Neural progenitor cell (in vitro differentiated cells): ENCODE results near the gene PLEKHA6. TPM values are rescaled to one million over a fixed set of nuclear protein-coding genes. Genes with fewer than 3 reads are reported as not detected.

ENCODE experiments used
- DNase-seq: peaks from one replicate; pipeline ENCODE4 v3.0.0-alpha.2; 2016; ENCODE audit warnings: low spot score
- H2AFZ ChIP-seq: fragments of 200-600 bp; sonication (generic); replicated peaks from 2 replicates; pipeline ENCODE4 v1.6.1; 2016; ENCODE audit warnings: antibody characterized with exemption
- H3F3A ChIP-seq: fragments of 200-600 bp; sonication (generic); 2 replicates; pipeline ENCODE4 v1.6.1; 2016; ENCODE audit warnings: antibody characterized with exemption, low read depth
- H3K27ac ChIP-seq: fragments of 200-600 bp; sonication (generic); 2 replicates; pipeline ENCODE4 v1.5.1; 2016; ENCODE audit warnings: mild to moderate bottlenecking
- H3K27me3 ChIP-seq: fragments of 200-600 bp; sonication (generic); 2 replicates; pipeline ENCODE4 v1.6.1; 2016; ENCODE audit warnings: mild to moderate bottlenecking, moderate library complexity
- H3K36me3 ChIP-seq: fragments of 200-600 bp; sonication (generic); 2 replicates; pipeline ENCODE4 v1.5.1; 2016
- H3K4me1 ChIP-seq: fragments of 200-600 bp; sonication (generic); 2 replicates; pipeline ENCODE4 v1.6.1; 2016; ENCODE audit warnings: mixed run types
- H3K4me2 ChIP-seq: fragments of 200-600 bp; sonication (generic); 2 replicates; pipeline ENCODE4 v1.6.1; 2016
- H3K4me3 ChIP-seq: fragments of 200-600 bp; sonication (generic); 2 replicates; pipeline ENCODE4 v1.5.1; 2016
- H3K79me2 ChIP-seq: fragments of 200-600 bp; sonication (generic); 2 replicates; pipeline ENCODE4 v1.6.1; 2016; ENCODE audit warnings: low read depth
- H3K9ac ChIP-seq: fragments of 200-600 bp; sonication (generic); 2 replicates; pipeline ENCODE4 v1.6.1; 2016
- H3K9me3 ChIP-seq: fragments of 200-600 bp; sonication (generic); 2 replicates; pipeline ENCODE4 v1.5.1; 2016; ENCODE audit warnings: low read depth
- H4K20me1 ChIP-seq: fragments of 200-600 bp; sonication (generic); 2 replicates; pipeline ENCODE4 v1.6.1; 2016; ENCODE audit warnings: low read depth
- H3K27ac Mint-ChIP-seq: 3 replicates; pipeline ENCODE4 v1.8.0; 2021; ENCODE audit warnings: mixed read lengths
- H3K27me3 Mint-ChIP-seq: 2 replicates; pipeline ENCODE4 v1.8.0; 2022; ENCODE audit warnings: low read depth, mild to moderate bottlenecking, inconsistent platforms, moderate library complexity, mixed read lengths; ENCODE audit not compliant: insufficient read depth
- H3K36me3 Mint-ChIP-seq: 3 replicates; pipeline ENCODE4 v1.8.0; 2021; ENCODE audit warnings: mixed read lengths
- H3K4me1 Mint-ChIP-seq: 3 replicates; pipeline ENCODE4 v1.8.0; 2021; ENCODE audit warnings: mixed read lengths
- H3K4me3 Mint-ChIP-seq: 3 replicates; pipeline ENCODE4 v1.8.0; 2021; ENCODE audit warnings: mild to moderate bottlenecking, moderate library complexity, mixed read lengths
- H3K9me3 Mint-ChIP-seq: 3 replicates; pipeline ENCODE4 v1.8.0; 2020; ENCODE audit warnings: mixed read lengths
- CTCF ChIP-seq: fragments of 200-600 bp; sonication (generic); IDR thresholded peaks from 2 replicates; pipeline ENCODE4 v1.5.1; 2017; ENCODE audit warnings: antibody characterized with exemption, mild to moderate bottlenecking
- EZH2 ChIP-seq: fragments of 200-600 bp; sonication (generic); IDR thresholded peaks from 2 replicates; pipeline ENCODE4 v1.6.1; 2017; ENCODE audit warnings: antibody characterized with exemption, mild to moderate bottlenecking, moderate library complexity
- EZH2phosphoT487 ChIP-seq: fragments of 200-600 bp; sonication (generic); IDR thresholded peaks from 2 replicates; pipeline ENCODE4 v1.6.1; 2017; ENCODE audit warnings: antibody characterized with exemption
- total RNA-seq: library from RNA; depleted of rRNA; stranded (reverse); fragments of >200 nt; gene quantifications from 2 replicates; pipeline ENCODE4 v1.2.3, GENCODE V29; 2015; ENCODE audit warnings: low replicate concordance

PLEKHA6 gene
- 0.58 and 1.5 TPM in 2 replicates for total RNA-seq

GRCh38 chr1:204359474-204360255 is at the start of gene PLEKHA6:
PLEKHA6 (minus strand) TSS chr1:204359929; CDS start chr1:204273727, 86,202 bp downstream.
- no peak within 1 kb of the TSS for H3K9ac ChIP-seq
- H3K36me3 Mint-ChIP-seq: no peaks in the 10 kb centered on the region
- H2AFZ ChIP-seq: peak within 1 kb of the TSS; percentile 35
- peaks cover 24% of the 10 kb centered on the region for H3K27me3 ChIP-seq
- DNase-seq: peak; percentile 71
- no peaks in the 10 kb centered on the region for H4K20me1 ChIP-seq
- H3K4me1 Mint-ChIP-seq: peaks cover 62% of the 10 kb centered on the region
- no peaks in the 10 kb centered on the region for H3K36me3 ChIP-seq
- no peaks in the 10 kb centered on the region for H3K9me3 Mint-ChIP-seq
- peak within 1 kb of the TSS; percentile 81 for H3K27ac Mint-ChIP-seq
- no peaks in the 10 kb centered on the region for H3K9me3 ChIP-seq
- no peak within 1 kb of the TSS for H3K27ac ChIP-seq
- H3K79me2 ChIP-seq: no peaks in the 10 kb centered on the region
- peaks cover 27% of the 10 kb centered on the region for H3F3A ChIP-seq
- peak within 1 kb of the TSS; percentile 38 for H3K4me3 ChIP-seq
- H3K4me3 Mint-ChIP-seq: peak within 1 kb of the TSS; percentile 81
- H3K27me3 Mint-ChIP-seq: peaks cover 5% of the 10 kb centered on the region
- TF ChIP-seq CTCF (peak; percentile 41), EZH2phosphoT487 (no peak)
- peaks cover 31% of the 10 kb centered on the region for H3K4me1 ChIP-seq
- peak within 1 kb of the TSS; percentile 72 for H3K4me2 ChIP-seq

GRCh38 chr1:204409123-204409522 is 49.4 kb upstream of the PLEKHA6 start:
- Histone ChIP-seq H2AFZ (no peak overlapping the region), H3K36me3 (peaks cover 4% of the 10 kb centered on the region), H3K27me3 (no peaks in the 10 kb centered on the region), H3F3A (peaks cover 18% of the 10 kb centered on the region), H3K79me2 (peaks cover 74% of the 10 kb centered on the region), H3K9me3 (no peaks in the 10 kb centered on the region), H3K4me2 (peak overlapping the region; percentile 93), H3K9ac (peak overlapping the region; percentile 91), H3K4me3 (peak overlapping the region; percentile 96), H3K4me1 (peaks cover 7% of the 10 kb centered on the region), H3K27ac (no peak overlapping the region), H4K20me1 (peaks cover 69% of the 10 kb centered on the region)
- Mint-ChIP-seq H3K4me1 (peaks cover 23% of the 10 kb centered on the region), H3K27me3 (peaks cover 2% of the 10 kb centered on the region), H3K27ac (no peak overlapping the region), H3K36me3 (peaks cover 9% of the 10 kb centered on the region), H3K4me3 (peak overlapping the region; percentile 99), H3K9me3 (no peaks in the 10 kb centered on the region)
- no peak for DNase-seq
- TF ChIP-seq CTCF: no peak
- no peak for TF ChIP-seq EZH2
- no peak for TF ChIP-seq EZH2phosphoT487

GRCh38 chr1:204408602-204409001 is 48.9 kb upstream of the PLEKHA6 start:
- peaks cover 17% of the 10 kb centered on the region for H3F3A ChIP-seq
- Mint-ChIP-seq H3K4me1 (peaks cover 23% of the 10 kb centered on the region), H3K4me3 (peak overlapping the region; percentile 99), H3K9me3 (no peaks in the 10 kb centered on the region), H3K36me3 (peaks cover 13% of the 10 kb centered on the region), H3K27me3 (peaks cover 2% of the 10 kb centered on the region), H3K27ac (no peak overlapping the region)
- H3K27ac ChIP-seq: no peak overlapping the region
- H3K9me3 ChIP-seq: no peaks in the 10 kb centered on the region
- H3K27me3 ChIP-seq: no peaks in the 10 kb centered on the region
- peaks cover 69% of the 10 kb centered on the region for H4K20me1 ChIP-seq
- H3K9ac ChIP-seq: peak overlapping the region; percentile 33
- peak overlapping the region; percentile 96 for H3K4me3 ChIP-seq
- peaks cover 4% of the 10 kb centered on the region for H3K36me3 ChIP-seq
- H3K79me2 ChIP-seq: peaks cover 79% of the 10 kb centered on the region
- H2AFZ ChIP-seq: no peak overlapping the region
- TF ChIP-seq EZH2: no peak
- no peak for TF ChIP-seq EZH2phosphoT487
- TF ChIP-seq CTCF: no peak
- DNase-seq: no peak
- peaks cover 7% of the 10 kb centered on the region for H3K4me1 ChIP-seq
- H3K4me2 ChIP-seq: peak overlapping the region; percentile 93
